ENCODE results near the gene JAK1. TPM values are rescaled to one million over a fixed set of nuclear protein-coding genes. Genes with fewer than 3 reads are reported as not detected.

The JAK1 gene
- total and polyA plus RNA-seq, 2 experiments from 2014 or later = 8.0 to 19.5 TPM

- TF ChIP-seq, protein P1, sequence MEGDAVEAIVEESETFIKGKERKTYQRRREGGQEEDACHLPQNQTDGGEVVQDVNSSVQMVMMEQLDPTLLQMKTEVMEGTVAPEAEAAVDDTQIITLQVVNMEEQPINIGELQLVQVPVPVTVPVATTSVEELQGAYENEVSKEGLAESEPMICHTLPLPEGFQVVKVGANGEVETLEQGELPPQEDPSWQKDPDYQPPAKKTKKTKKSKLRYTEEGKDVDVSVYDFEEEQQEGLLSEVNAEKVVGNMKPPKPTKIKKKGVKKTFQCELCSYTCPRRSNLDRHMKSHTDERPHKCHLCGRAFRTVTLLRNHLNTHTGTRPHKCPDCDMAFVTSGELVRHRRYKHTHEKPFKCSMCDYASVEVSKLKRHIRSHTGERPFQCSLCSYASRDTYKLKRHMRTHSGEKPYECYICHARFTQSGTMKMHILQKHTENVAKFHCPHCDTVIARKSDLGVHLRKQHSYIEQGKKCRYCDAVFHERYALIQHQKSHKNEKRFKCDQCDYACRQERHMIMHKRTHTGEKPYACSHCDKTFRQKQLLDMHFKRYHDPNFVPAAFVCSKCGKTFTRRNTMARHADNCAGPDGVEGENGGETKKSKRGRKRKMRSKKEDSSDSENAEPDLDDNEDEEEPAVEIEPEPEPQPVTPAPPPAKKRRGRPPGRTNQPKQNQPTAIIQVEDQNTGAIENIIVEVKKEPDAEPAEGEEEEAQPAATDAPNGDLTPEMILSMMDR (conservative IDR thresholded peaks at IDR 0.05; ENCODE audit: low read depth in 2 of 2) = no peak
- TF ChIP-seq EZH2phosphoT487 (IDR thresholded peaks at IDR 0.05; ENCODE audit: unreplicated experiment) (no peak), NANOG (IDR thresholded peaks at IDR 0.05; ENCODE audit: borderline replicate concordance) (no peak), CREB1 (CRISPR knock-in tag; IDR thresholded peaks at IDR 0.05; ENCODE audit: low read depth) (no peak), ETS1 (IDR thresholded peaks at IDR 0.05) (no peak), JUNB (IDR thresholded peaks at IDR 0.05; ENCODE audit: unreplicated experiment) (no peak), ZNF331 (CRISPR knock-in tag; IDR thresholded peaks at IDR 0.05; ENCODE audit: low read depth) (no peak), ZNF114 (CRISPR knock-in tag; IDR thresholded peaks at IDR 0.05) (no peak)
Measured at GRCh38 chr1:64801851-64802523, 164.4 kb downstream of the JAK1 start (continued).

DNA sequence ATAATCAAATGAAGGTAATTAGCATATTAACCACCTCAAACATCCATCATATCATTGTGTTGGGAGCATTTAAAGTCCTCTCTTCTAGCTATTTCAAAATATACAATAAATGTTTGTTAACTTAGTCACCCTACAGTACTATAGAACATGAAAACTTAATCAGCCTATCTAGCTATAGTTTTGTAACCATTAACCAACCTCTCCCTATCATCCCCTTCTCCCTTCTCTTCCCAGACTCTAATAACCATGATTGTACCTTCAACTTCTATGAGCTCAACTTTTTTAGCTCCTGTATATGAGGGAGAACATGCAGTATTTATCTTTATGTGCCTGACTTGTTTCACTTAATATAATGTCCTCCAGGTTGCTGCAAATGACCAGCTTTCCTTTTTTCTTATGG lies 167.5 kb downstream of the JAK1 start:
- Histone ChIP-seq H2AFZ (no peak overlapping the region), H3K9me2 (ENCODE audit: insufficient read depth) (0 out of 2 replicates have a peak, but pooled peaks cover 4% of the 10 kb centered on the region), H3K27ac (ENCODE audit: low read depth) (no peak overlapping the region), H3K4me2 (no peak overlapping the region), H3K4me3 (no peak overlapping the region), H3K4me1 (ENCODE audit: insufficient read depth) (peaks cover 8% of the 10 kb centered on the region; the same call in 1 of the 2 replicates), H3F3A (replicated peaks; ENCODE audit: low read depth) (no peaks in the 10 kb centered on the region), H3K27me3 (ENCODE audit: insufficient read depth) (no peaks in the 10 kb centered on the region), H3K36me3 (ENCODE audit: insufficient read depth) (no peaks in the 10 kb centered on the region), H3K79me2 (replicated peaks; ENCODE audit: insufficient read depth) (no peaks in the 10 kb centered on the region), H4K20me1 (replicated peaks; ENCODE audit: insufficient read depth) (no peaks in the 10 kb centered on the region; the same call in 1 of the 2 replicates)
- Mint-ChIP-seq H3K9me3 (no peaks in the 10 kb centered on the region; the same call in 2 of the 3 replicates), H3K4me3 (no peak overlapping the region), H3K27ac (no peak overlapping the region), H3K36me3 (ENCODE audit: low read depth) (peaks cover 1% of the 10 kb centered on the region; the same call in 2 of the 3 replicates), H3K27me3 (ENCODE audit: insufficient read depth, low read depth, poor library complexity) (no peaks in the 10 kb centered on the region), H3K4me1 (peaks cover 11% of the 10 kb centered on the region)
- DNase-seq (ENCODE audit: low spot score) = no peak
- ATAC-seq = no peak
- TF ChIP-seq POLR2AphosphoS5 (IDR thresholded peaks at IDR 0.05; ENCODE audit: low read depth) (no peak), JUNB (IDR thresholded peaks at IDR 0.05; ENCODE audit: unreplicated experiment) (no peak), STAT1 (IDR thresholded peaks at IDR 0.05; ENCODE audit: unreplicated experiment) (no peak), ZNF331 (CRISPR knock-in tag; IDR thresholded peaks at IDR 0.05; ENCODE audit: low read depth) (no peak), NANOG (IDR thresholded peaks at IDR 0.05; ENCODE audit: borderline replicate concordance) (no peak), CREB1 (CRISPR knock-in tag; IDR thresholded peaks at IDR 0.05; ENCODE audit: low read depth) (no peak), ZNF114 (CRISPR knock-in tag; IDR thresholded peaks at IDR 0.05) (no peak), ETS1 (IDR thresholded peaks at IDR 0.05) (no peak)
- TF ChIP-seq, protein P2, sequence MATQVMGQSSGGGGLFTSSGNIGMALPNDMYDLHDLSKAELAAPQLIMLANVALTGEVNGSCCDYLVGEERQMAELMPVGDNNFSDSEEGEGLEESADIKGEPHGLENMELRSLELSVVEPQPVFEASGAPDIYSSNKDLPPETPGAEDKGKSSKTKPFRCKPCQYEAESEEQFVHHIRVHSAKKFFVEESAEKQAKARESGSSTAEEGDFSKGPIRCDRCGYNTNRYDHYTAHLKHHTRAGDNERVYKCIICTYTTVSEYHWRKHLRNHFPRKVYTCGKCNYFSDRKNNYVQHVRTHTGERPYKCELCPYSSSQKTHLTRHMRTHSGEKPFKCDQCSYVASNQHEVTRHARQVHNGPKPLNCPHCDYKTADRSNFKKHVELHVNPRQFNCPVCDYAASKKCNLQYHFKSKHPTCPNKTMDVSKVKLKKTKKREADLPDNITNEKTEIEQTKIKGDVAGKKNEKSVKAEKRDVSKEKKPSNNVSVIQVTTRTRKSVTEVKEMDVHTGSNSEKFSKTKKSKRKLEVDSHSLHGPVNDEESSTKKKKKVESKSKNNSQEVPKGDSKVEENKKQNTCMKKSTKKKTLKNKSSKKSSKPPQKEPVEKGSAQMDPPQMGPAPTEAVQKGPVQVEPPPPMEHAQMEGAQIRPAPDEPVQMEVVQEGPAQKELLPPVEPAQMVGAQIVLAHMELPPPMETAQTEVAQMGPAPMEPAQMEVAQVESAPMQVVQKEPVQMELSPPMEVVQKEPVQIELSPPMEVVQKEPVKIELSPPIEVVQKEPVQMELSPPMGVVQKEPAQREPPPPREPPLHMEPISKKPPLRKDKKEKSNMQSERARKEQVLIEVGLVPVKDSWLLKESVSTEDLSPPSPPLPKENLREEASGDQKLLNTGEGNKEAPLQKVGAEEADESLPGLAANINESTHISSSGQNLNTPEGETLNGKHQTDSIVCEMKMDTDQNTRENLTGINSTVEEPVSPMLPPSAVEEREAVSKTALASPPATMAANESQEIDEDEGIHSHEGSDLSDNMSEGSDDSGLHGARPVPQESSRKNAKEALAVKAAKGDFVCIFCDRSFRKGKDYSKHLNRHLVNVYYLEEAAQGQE (IDR thresholded peaks at IDR 0.05; ENCODE audit: unreplicated experiment) = no peak
- TF ChIP-seq, protein P1 (conservative IDR thresholded peaks at IDR 0.05; ENCODE audit: low read depth in 2 of 2) = no peak

Measured in GM23338 (cell line).